Measurements from ENCODE around the gene NNT.

The NNT gene

GRCh38 chr5:43659075-43659474 lies 56.1 kb downstream of the NNT start:
- TF ChIP-seq GATA2 (IDR thresholded peaks at IDR 0.05; ENCODE audit: low read depth, low read length): no peak
- no peak for TF ChIP-seq GATA3 (IDR thresholded peaks at IDR 0.05; ENCODE audit: low read depth, low read length)

GRCh38 chr5:43661102-43661501 lies 58.1 kb downstream of the NNT start:
- TF ChIP-seq GATA2 (IDR thresholded peaks at IDR 0.05; ENCODE audit: low read depth, low read length) (no peak), GATA3 (IDR thresholded peaks at IDR 0.05; ENCODE audit: low read depth, low read length) (no peak)

GRCh38 chr5:43663916-43664315 lies 60.9 kb downstream of the NNT start:
- no peak for TF ChIP-seq GATA2 (IDR thresholded peaks at IDR 0.05; ENCODE audit: low read depth, low read length)
- TF ChIP-seq GATA3 (IDR thresholded peaks at IDR 0.05; ENCODE audit: low read depth, low read length): no peak

GRCh38 chr5:43664501-43665040 lies 61.6 kb downstream of the NNT start:
- TF ChIP-seq GATA2 (IDR thresholded peaks at IDR 0.05; ENCODE audit: low read depth, low read length) (no peak), GATA3 (IDR thresholded peaks at IDR 0.05; ENCODE audit: low read depth, low read length) (no peak)

GRCh38 chr5:43674536-43674935 lies 71.6 kb downstream of the NNT start:
- TF ChIP-seq GATA3 (IDR thresholded peaks at IDR 0.05; ENCODE audit: low read depth, low read length) (no peak), GATA2 (IDR thresholded peaks at IDR 0.05; ENCODE audit: low read depth, low read length) (no peak)

GRCh38 chr5:43675357-43675756 lies 72.4 kb downstream of the NNT start:
- TF ChIP-seq GATA2 (IDR thresholded peaks at IDR 0.05; ENCODE audit: low read depth, low read length): no peak

GRCh38 chr5:43676083-43676840 lies 73.3 kb downstream of the NNT start:
- no peak for TF ChIP-seq GATA2 (IDR thresholded peaks at IDR 0.05; ENCODE audit: low read depth, low read length)
- TF ChIP-seq GATA3 (IDR thresholded peaks at IDR 0.05; ENCODE audit: low read depth, low read length): no peak

GRCh38 chr5:43677253-43677652 lies 74.3 kb downstream of the NNT start:
- no peak for TF ChIP-seq GATA2 (IDR thresholded peaks at IDR 0.05; ENCODE audit: low read depth, low read length)
- no peak for TF ChIP-seq GATA3 (IDR thresholded peaks at IDR 0.05; ENCODE audit: low read depth, low read length)

- TF ChIP-seq GATA2 (IDR thresholded peaks at IDR 0.05; ENCODE audit: low read depth, low read length) (no peak), GATA3 (IDR thresholded peaks at IDR 0.05; ENCODE audit: low read depth, low read length) (no peak)
These were observed 76.2 kb downstream of the NNT start for GRCh38 chr5:43679214-43679613.

- no peak for TF ChIP-seq GATA2 (IDR thresholded peaks at IDR 0.05; ENCODE audit: low read depth, low read length)
- no peak for TF ChIP-seq GATA3 (IDR thresholded peaks at IDR 0.05; ENCODE audit: low read depth, low read length)
These were observed 77.3 kb downstream of the NNT start for GRCh38 chr5:43680286-43680685.

- TF ChIP-seq GATA2 (IDR thresholded peaks at IDR 0.05; ENCODE audit: low read depth, low read length) (no peak), GATA3 (IDR thresholded peaks at IDR 0.05; ENCODE audit: low read depth, low read length) (no peak)
These were observed 81.0 kb downstream of the NNT start for GRCh38 chr5:43683884-43684471.

- TF ChIP-seq GATA2 (IDR thresholded peaks at IDR 0.05; ENCODE audit: low read depth, low read length) (no peak), GATA3 (IDR thresholded peaks at IDR 0.05; ENCODE audit: low read depth, low read length) (no peak)
These were observed 82.4 kb downstream of the NNT start for GRCh38 chr5:43685252-43685950.

- TF ChIP-seq GATA3 (IDR thresholded peaks at IDR 0.05; ENCODE audit: low read depth, low read length) (no peak), GATA2 (IDR thresholded peaks at IDR 0.05; ENCODE audit: low read depth, low read length) (no peak)
These were observed 84.3 kb downstream of the NNT start for GRCh38 chr5:43687275-43687674.

GRCh38 chr5:43691275-43691674 lies 88.3 kb downstream of the NNT start:
- TF ChIP-seq GATA3 (IDR thresholded peaks at IDR 0.05; ENCODE audit: low read depth, low read length) (no peak), GATA2 (IDR thresholded peaks at IDR 0.05; ENCODE audit: low read depth, low read length) (no peak)

GRCh38 chr5:43691893-43692292 lies 88.9 kb downstream of the NNT start:
- no peak for TF ChIP-seq GATA3 (IDR thresholded peaks at IDR 0.05; ENCODE audit: low read depth, low read length)
- no peak for TF ChIP-seq GATA2 (IDR thresholded peaks at IDR 0.05; ENCODE audit: low read depth, low read length)

Measured in SH-SY5Y (cell line).